Pancreas (tissue), 10 donors: ENCODE data around the gene IGSF5. TPM values are rescaled to one million over a fixed set of nuclear protein-coding genes. Genes with fewer than 3 reads are reported as not detected.

Experiments used
- ATAC-seq, 4 donors: fragments of 200-7000 bp; cut with Tn5 transposase; one replicate each; pipeline versions ENCODE4 v1.8.0 to v1.9.1; 2020; ENCODE audit warnings: mild to moderate bottlenecking in 4 of 4, moderate library complexity in 4 of 4
- DNase-seq, 6 donors: peaks; one replicate each; pipeline ENCODE4 v3.0.0-alpha.2; 2020
- FAIRE-seq: peaks from 2 replicates; lab custom pipeline; 2012; peaks lifted over from hg19 to GRCh38; lab: Jason Lieb, UNC
- H3K27ac ChIP-seq, 4 donors: fragments of 200-600 bp; sonication (generic); 1 replicate in 3 of 4; 2 replicates in 1 of 4; pipeline versions ENCODE4 v1.5.0 to v1.8.0; 2020
- H3K27me3 ChIP-seq, 4 donors: fragments of 200-600 bp; one replicate each; pipeline ENCODE4 v1.8.0; 2021
- H3K36me3 ChIP-seq, 3 donors: fragments of 200-600 bp; sonication (generic) in 1 of 3; one replicate each; pipeline versions ENCODE4 v1.5.0 to v1.8.0; 2020 to 2021
- H3K4me1 ChIP-seq, 3 donors: fragments of 200-600 bp; one replicate each; pipeline ENCODE4 v1.8.0; 2021
- H3K4me3 ChIP-seq, 4 donors: fragments of 200-600 bp; sonication (generic) in 2 of 4; one replicate each; pipeline versions ENCODE4 v1.5.0 to v1.8.0; 2020 to 2021
- H3K9me3 ChIP-seq, 4 donors: fragments of 200-600 bp; one replicate each; pipeline ENCODE4 v1.8.0; 2021
- CTCF ChIP-seq, 4 donors: fragments of 200-600 bp; sonication (generic) in 3 of 4; IDR thresholded peaks; one replicate each; pipeline versions ENCODE4 v1.5.0 to v1.8.0; 2021; ENCODE audit warnings: antibody characterized with exemption in 4 of 4
- WGBS, 2 donors: extraction: QIAGEN DNeasy Blood & Tissue Kit; methylation state at CpG; one replicate each; pipeline ENCODE4 v1.1.7; 2013; 5-methylcytosine and 5-hydroxymethylcytosine counted together
- intact Hi-C, 3 donors: fragments of 100-400 bp; cut with DNase I; formaldehyde crosslinking; loops; one replicate each; pipeline versions ENCODE4 v1.11.1 to v1.14.2; 2022
- polyA plus RNA-seq, 2 donors: library from polyadenylated mRNA; stranded (reverse); fragments of 200-250 nt; gene quantifications; one replicate each; pipeline ENCODE4 v1.2.3, GENCODE V29; 2013
- total RNA-seq, 6 donors: library from RNA; stranded (reverse); fragmentation: NEBNext Ultra II Directional in 4 of 6; extraction: Animal tissue kit (Norgen Biotek cat#: 25700) in 4 of 6; gene quantifications; one replicate each; pipeline versions ENCODE4 v1.2.1 to v1.2.4, GENCODE V29; 2021 to 2023
- donor health status: healthy with polysubstance abuse.
- donor health status: DM: no; HTN: no; CAD: no; lungs with moderate emphysema.
- donor health status: DM: no; HTN: no; CAD: no.
- donor health status: control.
- donor health status: control.
- donor health status: Bipolar disorder and iron deficiency.
- donor health status: DM: yes; HTN: yes; CAD: no.
- donor health status: DM: no; HTN: no; CAD: no.
- donor health status: DM: no; HTN: no; CAD: no.
- donor health status: DM: yes; HTN: yes; CAD: no.

Gene IGSF5
- total and polyA plus RNA-seq, 8 donors, result 0.57 to 4.7 (median 1.3) TPM

DNA sequence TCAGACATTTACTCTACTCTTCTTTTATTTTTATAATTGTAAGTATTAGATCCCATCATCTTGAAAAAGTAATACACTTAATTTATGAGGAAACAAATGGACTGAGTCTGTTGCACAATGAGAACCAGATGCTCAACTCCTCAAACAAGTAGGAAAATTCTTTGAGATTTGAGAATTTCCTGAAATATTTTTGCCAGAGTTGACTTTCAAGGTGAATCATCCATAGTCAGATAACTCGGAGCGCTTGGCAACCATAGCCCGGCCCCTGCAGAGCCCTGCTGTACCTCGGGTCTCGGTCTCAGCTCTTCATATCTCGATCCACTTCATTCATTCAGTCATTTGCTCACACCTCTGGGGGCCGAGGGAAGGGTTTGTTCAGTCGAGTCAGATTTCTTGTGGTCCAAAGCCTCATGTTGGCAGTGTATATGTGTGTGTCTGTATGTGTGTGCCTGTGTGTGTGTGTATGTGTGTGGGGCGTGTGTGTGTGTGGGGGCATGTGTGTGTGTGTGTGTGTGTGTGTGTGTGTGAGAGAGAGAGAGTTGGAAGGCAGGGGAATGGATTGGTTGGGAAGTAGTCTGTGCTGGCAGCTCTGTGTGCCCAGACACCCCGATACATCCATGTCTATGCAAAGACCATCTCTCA is 104.2 kb downstream of the IGSF5 start:
- 64 to 72% methylated on average over 10 of the region's 10 CpGs for WGBS, 2 donors
- intact Hi-C loops, result no loop called here
- Histone ChIP-seq H3K9me3 (no peaks in the 10 kb centered on the region), H3K4me1 (peaks cover 0 to 8% (median 0%) of the 10 kb centered on the region in 3 donors), H3K4me3 (no peak overlapping the region), H3K27me3 (no peaks in the 10 kb centered on the region), H3K27ac (no peak overlapping the region), H3K36me3 (no peaks in the 10 kb centered on the region)
- ATAC-seq (no peak), DNase-seq (no peak), FAIRE-seq (no peak)
- TF ChIP-seq CTCF (IDR thresholded peaks at IDR 0.05), result no peak

DNA sequence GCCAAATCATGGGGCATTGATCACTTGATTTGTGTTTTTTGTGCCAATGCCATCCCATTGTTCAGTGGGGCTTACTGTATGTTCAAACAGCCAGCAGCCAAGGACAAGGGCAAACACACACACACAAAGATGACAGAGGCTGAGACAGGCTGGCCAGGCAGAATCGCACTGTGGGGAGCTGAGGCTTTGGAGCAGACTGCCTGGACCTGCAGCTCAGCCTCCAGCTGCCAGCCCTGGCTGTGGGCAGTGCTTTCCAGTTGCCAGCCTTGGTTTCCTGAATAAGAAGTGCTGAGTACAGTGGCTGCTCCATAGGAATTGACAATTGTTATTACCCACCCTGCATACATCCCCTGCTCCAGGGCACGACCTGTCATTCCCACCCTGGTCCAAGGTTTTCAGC is 105.3 kb downstream of the IGSF5 start:
- no peak for ATAC-seq
- H3K27me3 ChIP-seq, result no peaks in the 10 kb centered on the region
- H3K36me3 ChIP-seq, result no peaks in the 10 kb centered on the region
- no peak overlapping the region for H3K4me3 ChIP-seq
- H3K9me3 ChIP-seq, result no peaks in the 10 kb centered on the region
- no peak overlapping the region for H3K27ac ChIP-seq
- no peak for FAIRE-seq
- TF ChIP-seq CTCF (IDR thresholded peaks at IDR 0.05), result no peak
- H3K4me1 ChIP-seq, result peaks cover 0 to 8% (median 0%) of the 10 kb centered on the region in 3 donors
- WGBS, 2 donors, result 61 to 63% methylated on average over 2 of the region's 2 CpGs
- intact Hi-C loops, result no loop called here
- no peak for DNase-seq

- Histone ChIP-seq H3K4me3 (no peak overlapping the region), H3K27me3 (no peaks in the 10 kb centered on the region), H3K9me3 (no peaks in the 10 kb centered on the region), H3K27ac (no peak overlapping the region), H3K4me1 (peaks cover 0 to 8% (median 0%) of the 10 kb centered on the region in 3 donors), H3K36me3 (no peaks in the 10 kb centered on the region)
- no peak for DNase-seq
- intact Hi-C loops, result no loop called here
- WGBS, 2 donors, result 83 to 84% methylated on average over 7 of the region's 7 CpGs
- no peak for FAIRE-seq
- TF ChIP-seq CTCF (IDR thresholded peaks at IDR 0.05), result no peak
- ATAC-seq, result no peak
Measured at GRCh38 chr21:39851002-39851618, 106.1 kb downstream of the IGSF5 start.

Other genes starting within 250 kb of the IGSF5 start
- gene B3GALT5, start 132.2 kb upstream of the IGSF5 start, total RNA-seq, result 1 to 10 TPM; 3.0 to 8.1 (median 4.7) TPM
- gene B3GALT5, start 132.2 kb upstream of the IGSF5 start, polyA plus RNA-seq, result 1 to 10 TPM; 2.0 to 2.6 TPM
- gene PCP4, start 122.3 kb downstream of the IGSF5 start, total RNA-seq, result 1 to 10 TPM in 5 of 6 donors, under 1 TPM in 1; 0.92 to 3.6 (median 2.7) TPM
- 10 to 100 TPM in 1 of 2 donors, 1 to 10 TPM in 1; 8.2 to 47.1 TPM for gene PCP4, start 122.3 kb downstream of the IGSF5 start, polyA plus RNA-seq